Mesenchymal stem cell (in vitro differentiated cells and primary cell): Measurements from ENCODE around the gene SHISA4.
A peak's percentile ranks its signal among the peaks of the same experiment; 100 is the strongest.

ENCODE experiments used
- DNase-seq: peaks from one replicate; pipeline ENCODE4 v3.0.0-alpha.2; 2013
- H2AFZ ChIP-seq: one replicate; pipeline ENCODE4 v1.6.1; 2013; ENCODE audit warnings: low read depth, mild to moderate bottlenecking, control low read depth, inconsistent platforms, low read length, moderate library complexity
- H2AK5ac ChIP-seq: 2 replicates; pipeline ENCODE4 v1.6.1; 2013; ENCODE audit warnings: low read length, moderate library complexity, mild to moderate bottlenecking, inconsistent platforms; ENCODE audit not compliant: severe bottlenecking
- H2BK120ac ChIP-seq: one replicate; pipeline ENCODE4 v1.6.1; 2013; ENCODE audit warnings: low read depth, mild to moderate bottlenecking, inconsistent platforms, low read length, moderate library complexity
- H2BK12ac ChIP-seq, 2 experiments: one replicate each; pipeline ENCODE4 v1.6.1; 2013; ENCODE audit warnings: inconsistent platforms in 2 of 2, low read length in 2 of 2, mild to moderate bottlenecking in 2 of 2, moderate library complexity in 2 of 2, control low read depth in 1 of 2
- H2BK15ac ChIP-seq: one replicate; pipeline ENCODE4 v1.6.1; 2013; ENCODE audit warnings: mild to moderate bottlenecking, low read depth, inconsistent platforms; ENCODE audit not compliant: poor library complexity, severe bottlenecking
- H2BK5ac ChIP-seq: 2 replicates; pipeline ENCODE4 v1.6.1; 2013; ENCODE audit warnings: low read depth, mild to moderate bottlenecking, low read length, control low read depth, inconsistent platforms; ENCODE audit not compliant: poor library complexity, severe bottlenecking
- H3K14ac ChIP-seq, 2 experiments: one replicate each; pipeline ENCODE4 v1.6.1; 2013; ENCODE audit warnings: inconsistent platforms in 2 of 2, low read length in 2 of 2, control low read depth in 1 of 2, mild to moderate bottlenecking in 1 of 2, moderate library complexity in 1 of 2
- H3K18ac ChIP-seq, 2 experiments: one replicate each; pipeline ENCODE4 v1.6.1; 2013; ENCODE audit warnings: inconsistent platforms in 2 of 2, low read length in 2 of 2, control low read depth in 1 of 2, low read depth in 1 of 2, mild to moderate bottlenecking in 1 of 2
- H3K23ac ChIP-seq, 2 experiments: one replicate each; pipeline ENCODE4 v1.6.1; 2013; ENCODE audit warnings: inconsistent platforms in 2 of 2, low read length in 2 of 2, mild to moderate bottlenecking in 2 of 2, moderate library complexity in 2 of 2, control low read depth in 1 of 2
- H3K27ac ChIP-seq: 2 replicates; pipeline ENCODE4 v1.5.1; 2013; ENCODE audit warnings: mild to moderate bottlenecking, moderate library complexity, low read length, control low read depth, inconsistent platforms; ENCODE audit not compliant: poor library complexity, severe bottlenecking
- H3K27me3 ChIP-seq, 2 experiments: 2 replicates each; pipeline versions ENCODE4 v1.6.1 to v1.7.0; 2013; ENCODE audit warnings: low read length in 2 of 2, mild to moderate bottlenecking in 2 of 2, moderate library complexity in 2 of 2, control low read depth in 1 of 2, inconsistent platforms in 1 of 2; ENCODE audit not compliant: control insufficient read depth in 1 of 2, insufficient read depth in 1 of 2
- H3K36me3 ChIP-seq, 2 experiments: 2 replicates each; pipeline versions ENCODE4 v1.6.1 to v1.7.0; 2013; ENCODE audit warnings: low read length in 2 of 2, control low read depth in 1 of 2, inconsistent platforms in 1 of 2, low read depth in 1 of 2, mild to moderate bottlenecking in 1 of 2; ENCODE audit not compliant: insufficient read depth in 2 of 2, control insufficient read depth in 1 of 2
- H3K4ac ChIP-seq, 2 experiments: one replicate each; pipeline ENCODE4 v1.6.1; 2013; ENCODE audit warnings: inconsistent platforms in 2 of 2, low read length in 2 of 2, mild to moderate bottlenecking in 2 of 2, moderate library complexity in 2 of 2, control low read depth in 1 of 2, low read depth in 1 of 2
- H3K4me1 ChIP-seq: 2 replicates; pipeline ENCODE4 v1.6.1; 2013; ENCODE audit warnings: low read depth, low read length, control low read depth; ENCODE audit not compliant: control insufficient read depth, insufficient read depth
- H3K4me2 ChIP-seq: 2 replicates; pipeline ENCODE4 v1.6.1; 2013; ENCODE audit warnings: low read length, mild to moderate bottlenecking, inconsistent platforms; ENCODE audit not compliant: poor library complexity, severe bottlenecking
- H3K4me3 ChIP-seq, 2 experiments: 2 replicates each; pipeline versions ENCODE4 v1.5.1 to v1.7.0; 2013; ENCODE audit warnings: low read length in 2 of 2, mild to moderate bottlenecking in 2 of 2, control low read depth in 1 of 2, low read depth in 1 of 2; ENCODE audit not compliant: insufficient read depth in 1 of 2
- H3K79me1 ChIP-seq: replicated peaks from 2 replicates; pipeline ENCODE4 v1.6.1; 2013; ENCODE audit warnings: mild to moderate bottlenecking, control low read depth, low read length, inconsistent platforms; ENCODE audit not compliant: poor library complexity, severe bottlenecking
- H3K9ac ChIP-seq: 2 replicates; pipeline ENCODE4 v1.7.0; 2013; ENCODE audit warnings: mild to moderate bottlenecking, low read length, moderate library complexity
- H3K9me3 ChIP-seq: 2 replicates; pipeline ENCODE4 v1.7.0; 2013; ENCODE audit warnings: mild to moderate bottlenecking, low read length; ENCODE audit not compliant: control insufficient read depth
- H4K8ac ChIP-seq: one replicate; pipeline ENCODE4 v1.6.1; 2013; ENCODE audit warnings: inconsistent platforms, mild to moderate bottlenecking, low read length, moderate library complexity
- H4K91ac ChIP-seq: one replicate; pipeline ENCODE4 v1.6.1; 2013; ENCODE audit warnings: mild to moderate bottlenecking, low read length, inconsistent platforms
- WGBS: methylation state at CpG from one replicate; pipeline ENCODE4 v1.1.7; 2013; ENCODE audit warnings: mixed read lengths; 5-methylcytosine and 5-hydroxymethylcytosine counted together

The SHISA4 gene

GRCh38 chr1:201930803-201931202 lies 42.1 kb downstream of the SHISA4 start:
- no peaks in the 10 kb centered on the region for H3K27me3 ChIP-seq
- no peak overlapping the region for H3K4me2 ChIP-seq
- H2BK15ac ChIP-seq = no peak overlapping the region
- no peak overlapping the region for H2BK5ac ChIP-seq
- 80% methylated on average over 5 of the region's 5 CpGs for WGBS
- H3K36me3 ChIP-seq = peaks cover 0 to 20% of the 10 kb centered on the region in 2 experiments
- no peaks in the 10 kb centered on the region for H3K79me1 ChIP-seq
- no peak overlapping the region for H2BK12ac ChIP-seq
- H3K4me3 ChIP-seq = no peak overlapping the region
- no peak overlapping the region for H4K91ac ChIP-seq
- no peak for DNase-seq
- no peaks in the 10 kb centered on the region for H3K9me3 ChIP-seq
- peaks cover 5% of the 10 kb centered on the region for H3K4me1 ChIP-seq
- no peak overlapping the region for H3K23ac ChIP-seq
- no peak overlapping the region for H2AK5ac ChIP-seq
- no peak overlapping the region for H2AFZ ChIP-seq
- no peak overlapping the region for H3K4ac ChIP-seq
- no peak overlapping the region for H3K27ac ChIP-seq
- H3K14ac ChIP-seq = no peak overlapping the region
- no peak overlapping the region for H3K9ac ChIP-seq
- no peak overlapping the region for H2BK120ac ChIP-seq
- no peak overlapping the region for H3K18ac ChIP-seq
- no peak overlapping the region for H4K8ac ChIP-seq

- Histone ChIP-seq H3K4ac (peak overlapping the region; percentile 20 to 82), H4K8ac (peak overlapping the region; percentile 5), H3K9ac (no peak overlapping the region), H3K27ac (peak overlapping the region; percentile 48), H2BK15ac (no peak overlapping the region), H3K36me3 (peaks cover 0 to 20% of the 10 kb centered on the region in 2 experiments), H2BK12ac (peak overlapping the region in 1 of 2 experiments; percentile 98), H3K4me2 (no peak overlapping the region), H3K9me3 (no peaks in the 10 kb centered on the region), H3K4me3 (no peak overlapping the region), H2AK5ac (no peak overlapping the region), H2AFZ (no peak overlapping the region), H3K79me1 (no peaks in the 10 kb centered on the region), H3K4me1 (peaks cover 8% of the 10 kb centered on the region), H2BK120ac (no peak overlapping the region), H3K18ac (peak overlapping the region; percentile 3 to 90), H3K14ac (peak overlapping the region in 1 of 2 experiments; percentile 44), H2BK5ac (no peak overlapping the region), H4K91ac (peak overlapping the region; percentile 2), H3K27me3 (no peaks in the 10 kb centered on the region), H3K23ac (peak overlapping the region in 1 of 2 experiments; percentile 23)
- WGBS = 37% methylated on average over 5 of the region's 5 CpGs
- peak; percentile 72 for DNase-seq
These were observed 45.2 kb downstream of the SHISA4 start for GRCh38 chr1:201933840-201934430.

GRCh38 chr1:201937624-201938213 lies 49.0 kb downstream of the SHISA4 start:
- H2BK15ac ChIP-seq = no peak overlapping the region
- no peaks in the 10 kb centered on the region for H3K9me3 ChIP-seq
- no peak overlapping the region for H2AK5ac ChIP-seq
- no peak overlapping the region for H3K14ac ChIP-seq
- no peaks in the 10 kb centered on the region for H3K27me3 ChIP-seq
- peak overlapping the region; percentile 21 for H3K27ac ChIP-seq
- H2BK120ac ChIP-seq = no peak overlapping the region
- H2BK12ac ChIP-seq = peak overlapping the region; percentile 49 to 88
- no peak overlapping the region for H3K23ac ChIP-seq
- no peak overlapping the region for H3K4me2 ChIP-seq
- no peaks in the 10 kb centered on the region for H3K36me3 ChIP-seq
- no peak overlapping the region for H3K4me3 ChIP-seq
- DNase-seq = peak; percentile 91
- H4K8ac ChIP-seq = no peak overlapping the region
- H3K79me1 ChIP-seq = no peaks in the 10 kb centered on the region
- peak overlapping the region in 1 of 2 experiments; percentile 24 for H3K4ac ChIP-seq
- no peak overlapping the region for H3K18ac ChIP-seq
- H2AFZ ChIP-seq = no peak overlapping the region
- WGBS = 40% methylated on average over 3 of the region's 5 CpGs
- H3K9ac ChIP-seq = peak overlapping the region; percentile 45
- H3K4me1 ChIP-seq = peaks cover 14% of the 10 kb centered on the region
- no peak overlapping the region for H4K91ac ChIP-seq
- H2BK5ac ChIP-seq = no peak overlapping the region

- peak overlapping the region; percentile 50 to 95 for H3K18ac ChIP-seq
- peak overlapping the region; percentile 90 for H2BK15ac ChIP-seq
- no peak overlapping the region for H2BK5ac ChIP-seq
- WGBS = 28% methylated on average over 4 of the region's 4 CpGs
- peak overlapping the region; percentile 23 for H2AK5ac ChIP-seq
- no peaks in the 10 kb centered on the region for H3K36me3 ChIP-seq
- H3K4me2 ChIP-seq = no peak overlapping the region
- H3K27me3 ChIP-seq = no peaks in the 10 kb centered on the region
- H3K4me1 ChIP-seq = peaks cover 14% of the 10 kb centered on the region
- H3K9me3 ChIP-seq = no peaks in the 10 kb centered on the region
- no peak overlapping the region for H3K14ac ChIP-seq
- no peak overlapping the region for H2AFZ ChIP-seq
- H4K8ac ChIP-seq = peak overlapping the region; percentile 78
- H2BK12ac ChIP-seq = peak overlapping the region; percentile 38 to 51
- H4K91ac ChIP-seq = peak overlapping the region; percentile 93
- peak overlapping the region; percentile 45 for H3K9ac ChIP-seq
- H3K4me3 ChIP-seq = peak overlapping the region in 1 of 2 experiments; percentile 18
- H3K79me1 ChIP-seq = no peaks in the 10 kb centered on the region
- H3K23ac ChIP-seq = no peak overlapping the region
- peak overlapping the region; percentile 71 to 81 for H3K4ac ChIP-seq
- peak overlapping the region; percentile 65 for H2BK120ac ChIP-seq
- DNase-seq = peak; percentile 75
- H3K27ac ChIP-seq = no peak overlapping the region
These were observed 49.8 kb downstream of the SHISA4 start for GRCh38 chr1:201938440-201939035.
